K562 (cell line): ENCODE results near the gene JPT2. TPM values are rescaled to one million over a fixed set of nuclear protein-coding genes. Genes with fewer than 3 reads are reported as not detected.

Source experiments
- ATAC-seq: fragments of 200-7000 bp; cut with Tn5 transposase; 3 replicates; pipeline ENCODE4 v1.9.1; 2020; ENCODE audit warnings: moderate library complexity
- BruUV-seq: library from RNA; stranded (reverse); fragments of 400-500 nt; replicated peaks from 2 replicates; lab custom pipeline; 2021; lab: Mats Ljungman, UMichigan
- CTCF ChIA-PET: fragments of 300-600 bp; formaldehyde crosslinking; extraction: SDS; loops from one replicate; lab custom pipeline; 2021; ENCODE audit warnings: low intra/inter-chr PET ratio; lab: Yijun Ruan, JAX
- POLR2A ChIA-PET: fragments of 300-600, 350-650 bp; sonication (Branson Sonifier 250); formaldehyde crosslinking; extraction: SDS; loops from one replicate; lab custom pipeline; 2021; ENCODE audit warnings: antibody characterized with exemption, inconsistent platforms; lab: Yijun Ruan, JAX
- DNase-seq, 4 experiments: peaks; one replicate each; pipeline versions ENCODE4 v3.0.0 to v3.0.0-alpha.2; 2011 to 2018; ENCODE audit warnings: low spot score in 3 of 4, mixed read lengths in 3 of 4; ENCODE audit errors: extremely low read depth in 1 of 4
- FAIRE-seq: peaks from 2 replicates; lab custom pipeline; 2011; peaks lifted over from hg19 to GRCh38; lab: Jason Lieb, UNC
- H2AFZ ChIP-seq: 2 replicates; pipeline ENCODE4 v1.6.0; 2011; ENCODE audit warnings: low read depth, low read length, control low read depth, inconsistent platforms
- H3K27ac ChIP-seq: fragments of 200-600 bp; 3 replicates; pipeline ENCODE4 v1.8.0; 2011; ENCODE audit warnings: low read depth, mild to moderate bottlenecking, control low read depth, inconsistent platforms, low read length, moderate library complexity, mixed read lengths; ENCODE audit errors: extremely low read depth
- H3K27me3 ChIP-seq, 2 experiments: fragments of 300-600 bp in 1 of 2; 2 replicates in 1 of 2; 3 replicates in 1 of 2; pipeline versions ENCODE4 v1.6.0 to v1.8.0; 2011; ENCODE audit warnings: inconsistent platforms in 2 of 2, low read length in 2 of 2, mild to moderate bottlenecking in 1 of 2, mixed read lengths in 1 of 2, moderate library complexity in 1 of 2; ENCODE audit not compliant: control insufficient read depth in 2 of 2, insufficient read depth in 2 of 2
- H3K36me3 ChIP-seq: fragments of 300-600 bp; 3 replicates; pipeline ENCODE4 v1.8.0; 2011; ENCODE audit warnings: mild to moderate bottlenecking, low read length, inconsistent platforms; ENCODE audit not compliant: control insufficient read depth, insufficient read depth
- H3K4me1 ChIP-seq, 2 experiments: fragments of 200-600 bp in 1 of 2; replicated peaks in 1 of 2; 2 replicates in 1 of 2; 3 replicates in 1 of 2; pipeline versions ENCODE4 v1.5.1 to v1.8.0; 2011; ENCODE audit warnings: inconsistent platforms in 2 of 2, low read length in 2 of 2, mild to moderate bottlenecking in 1 of 2, mixed read lengths in 1 of 2, moderate library complexity in 1 of 2; ENCODE audit not compliant: control insufficient read depth in 2 of 2, insufficient read depth in 2 of 2
- H3K4me2 ChIP-seq: 2 replicates; pipeline ENCODE4 v1.6.1; 2011; ENCODE audit warnings: low read length, control low read depth, inconsistent platforms, mixed read lengths; ENCODE audit not compliant: insufficient read depth
- H3K4me3 ChIP-seq: fragments of 200-600 bp; sonication (generic), shearing (Covaris generic); 2 replicates; pipeline ENCODE4 v1.5.1; 2016; ENCODE audit warnings: control low read depth, inconsistent platforms
- H3K79me2 ChIP-seq: fragments of 200-600 bp; 3 replicates; pipeline ENCODE4 v1.8.0; 2011; ENCODE audit warnings: low read length, inconsistent platforms; ENCODE audit not compliant: control insufficient read depth, insufficient read depth
- H3K9ac ChIP-seq, 2 experiments: 2 replicates each; pipeline versions ENCODE4 v1.6.0 to v1.6.1; 2011; ENCODE audit warnings: low read depth in 2 of 2, low read length in 2 of 2, control low read depth in 1 of 2, inconsistent platforms in 1 of 2, mild to moderate bottlenecking in 1 of 2, mixed read lengths in 1 of 2; ENCODE audit not compliant: insufficient read depth in 1 of 2
- H3K9me1 ChIP-seq: one replicate; pipeline ENCODE4 v1.6.0; 2011; ENCODE audit warnings: inconsistent platforms, mild to moderate bottlenecking, low read length, moderate library complexity; ENCODE audit not compliant: control insufficient read depth, insufficient read depth
- H3K9me3 ChIP-seq: replicated peaks from 2 replicates; pipeline ENCODE4 v1.5.1; 2011; ENCODE audit warnings: low read depth, low read length, inconsistent platforms; ENCODE audit not compliant: control insufficient read depth, insufficient read depth
- H4K20me1 ChIP-seq: replicated peaks from 2 replicates; pipeline ENCODE4 v1.6.1; 2011; ENCODE audit warnings: low read length, inconsistent platforms, mixed read lengths; ENCODE audit not compliant: control insufficient read depth, insufficient read depth
- BCOR ChIP-seq: fragments of 450-650 bp; IDR thresholded peaks from 2 replicates; pipeline ENCODE4 v1.6.1; 2016
- BRCA1 ChIP-seq, 2 experiments: fragments of 450-650 bp in 1 of 2; sonication (generic) in 1 of 2; formaldehyde crosslinking in 1 of 2; IDR thresholded peaks; 2 replicates each; pipeline versions ENCODE4 v1.5.0 to v1.6.1; 2017 to 2020; ENCODE audit warnings: mild to moderate bottlenecking in 1 of 2, missing genetic modification reagents in 1 of 2
- CEBPG ChIP-seq, 3 experiments: fragments of 200-800 bp in 1 of 3; sonication (Bioruptor generic) in 1 of 3; sonication (generic) in 1 of 3; formaldehyde crosslinking in 1 of 3; IDR thresholded peaks in 2 of 3; conservative IDR thresholded peaks in 1 of 3; 2 replicates each; pipeline versions ENCODE4 v1.6.1 to v1.8.0; 2016 to 2022; ENCODE audit warnings: missing compliant biosample characterization in 2 of 3, missing genetic modification characterization in 2 of 3, mild to moderate bottlenecking in 1 of 3, missing genetic modification reagents in 1 of 3
- ERF ChIP-seq: fragments of 450-650 bp; formaldehyde crosslinking; IDR thresholded peaks from 2 replicates; pipeline ENCODE4 v1.4.0; 2020; ENCODE audit warnings: mild to moderate bottlenecking, mixed read lengths
- EWSR1 ChIP-seq: fragments of 450-650 bp; IDR thresholded peaks from 2 replicates; pipeline ENCODE4 v1.6.1; 2018; ENCODE audit warnings: borderline replicate concordance, mild to moderate bottlenecking, low read depth, moderate library complexity; ENCODE audit not compliant: partially characterized antibody
- HCFC1 ChIP-seq: IDR thresholded peaks from 2 replicates; pipeline ENCODE4 v1.6.1; 2012; ENCODE audit warnings: low read depth, low read length, improper control_type of control experiment
- MCM3 ChIP-seq: fragments of 450-650 bp; IDR thresholded peaks from 2 replicates; pipeline ENCODE4 v1.6.1; 2016
- MXI1 ChIP-seq: IDR thresholded peaks from 2 replicates; pipeline ENCODE4 v1.6.1; 2011; ENCODE audit warnings: low read depth, mild to moderate bottlenecking, improper control_type of control experiment, low read length
- SLC30A9 ChIP-seq: fragments of 250-450 bp; sonication (Bioruptor Pico); IDR thresholded peaks from 2 replicates; pipeline ENCODE4 v1.8.0; 2022; ENCODE audit warnings: mild to moderate bottlenecking, moderate library complexity
- ZBTB40 ChIP-seq, 2 experiments: fragments of 450-650 bp in 1 of 2; sonication (generic) in 1 of 2; formaldehyde crosslinking in 1 of 2; IDR thresholded peaks; 2 replicates each; pipeline versions ENCODE4 v1.7.1 to v1.9.0; 2016 to 2022; ENCODE audit warnings: inconsistent platforms in 1 of 2, mild to moderate bottlenecking in 1 of 2, missing genetic modification reagents in 1 of 2
- ZNF143 ChIP-seq: sonication (generic); formaldehyde crosslinking; IDR thresholded peaks from 2 replicates; pipeline ENCODE4 v1.9.0; 2022; ENCODE audit warnings: mild to moderate bottlenecking, missing genetic modification reagents
- ZNF217 ChIP-seq: sonication (generic); formaldehyde crosslinking; IDR thresholded peaks from 2 replicates; pipeline ENCODE4 v1.8.0; 2022; ENCODE audit warnings: mild to moderate bottlenecking, missing genetic modification reagents
- ZNF644 ChIP-seq: fragments of 200-800 bp; sonication (Bioruptor generic); IDR thresholded peaks from 2 replicates; pipeline ENCODE4 v1.6.1; 2016; ENCODE audit warnings: low read depth, missing genetic modification characterization, missing compliant biosample characterization
- WGBS: fragments of 100-300 bp; shearing (Covaris generic); methylation state at CpG from one replicate; pipeline ENCODE4 v1.1.6; 2016; ENCODE audit warnings: low coverage, mixed read lengths; ENCODE audit not compliant: insufficient coverage; ENCODE audit errors: missing lambda C conversion rate; 5-methylcytosine and 5-hydroxymethylcytosine counted together
- in situ Hi-C: fragments of 300-500 bp; cut with MboI; formaldehyde crosslinking; loops from 4 replicates; pipeline ENCODE4 v1.15.0; 2018; ENCODE audit warnings: inconsistent platforms, mixed read lengths
- intact Hi-C: fragments of 100-400 bp; cut with micrococcal nuclease; formaldehyde crosslinking; loops from 2 replicates; pipeline ENCODE4 v1.14.2; 2022
- polyA plus RNA-seq, 8 experiments: library from polyadenylated mRNA; depleted of rRNA in 4 of 8; stranded (reverse) in 5 of 8; unstranded in 3 of 8; fragments of >200 nt; fragmentation: Nextera tagmentation in 2 of 8; fragmentation: Illumina TruSeq in 1 of 8; extraction: Ambion mirVana in 2 of 8; extraction: Trizol in 1 of 8; gene quantifications; 2 replicates each; pipeline versions ENCODE4 v1.2.1 to v1.2.3, GENCODE V29; 2011 to 2014; ENCODE audit warnings: inconsistent platforms in 1 of 8, missing spikeins in 1 of 8
- total RNA-seq, 7 experiments: library from RNA; depleted of rRNA in 6 of 7; stranded (reverse); fragments of >200 nt in 6 of 7; fragmentation: Illumina TruSeq in 2 of 7; extraction: Trizol in 2 of 7; gene quantifications; 2 replicates each; pipeline versions ENCODE4 v1.2.1 to v1.2.3, GENCODE V29; 2011 to 2021; ENCODE audit warnings: low replicate concordance in 1 of 7

Gene JPT2
- total and polyA plus RNA-seq, 9 of the 15 experiments (the other 6 are each of a cell fraction or from before 2014, with no cell fraction given): 25.5 to 133 (median 106) TPM

GRCh38 chr16:1701216-1701878, 23.3 kb downstream of the JPT2 start:
- Histone ChIP-seq H3K79me2 (peaks cover 4% of the 10 kb centered on the region), H4K20me1 (no peaks in the 10 kb centered on the region; the same call in 1 of the 2 replicates), H3K9me3 (no peaks in the 10 kb centered on the region), H3K36me3 (peaks cover 70% of the 10 kb centered on the region), H3K4me3 (no peak overlapping the region), H3K4me2 (no peak overlapping the region), H2AFZ (no peak overlapping the region), H3K27me3 (no peaks in the 10 kb centered on the region), H3K9ac (no peak overlapping the region), H3K4me1 (peaks cover 8 to 12% of the 10 kb centered on the region in 2 experiments; a peak in 4 of 5 replicates), H3K9me1 (no peaks in the 10 kb centered on the region), H3K27ac (no peak overlapping the region; the same call in 2 of the 3 replicates)
- no peak for FAIRE-seq
- intact Hi-C loops (no loop called here), in situ Hi-C loops (no loop called here)
- 84% methylated on average over 6 of the region's 6 CpGs for WGBS
- no peak for DNase-seq
- ChIA-PET CTCF (interaction anchor here (0.6 kb wide), 1 partner anchor 56 kb away, joined by 4 read pairs; no protein-coding TSS in a partner anchor), POLR2A (interaction anchor here (0.6 to 2.7 kb wide), 6 partner anchors 14 to 1175 kb away, joined by 3 to 16 read pairs (median 3); partner anchors contain the start of gene JPT2)
- no peak for ATAC-seq
- BruUV-seq: no TSS peak
- TF ChIP-seq BRCA1 (IDR thresholded peaks at IDR 0.05): no peak
- TF ChIP-seq BRCA1 (CRISPR knock-in tag; IDR thresholded peaks at IDR 0.05): no peak
- TF ChIP-seq MCM3: no peak
- TF ChIP-seq ERF (CRISPR knock-in tag): no peak
- no peak for TF ChIP-seq SLC30A9 (CRISPR knock-in tag)
- TF ChIP-seq EWSR1: no peak
- TF ChIP-seq CEBPG (CRISPR knock-in tag; IDR thresholded peaks at IDR 0.05): no peak
- no peak for TF ChIP-seq CEBPG (tag; conservative IDR thresholded peaks at IDR 0.05 in 1 of 2, IDR thresholded peaks at IDR 0.05 in 1 of 2)
- TF ChIP-seq ZBTB40 (IDR thresholded peaks at IDR 0.05): no peak
- TF ChIP-seq ZBTB40 (CRISPR knock-in tag; IDR thresholded peaks at IDR 0.05): no peak
- no peak for TF ChIP-seq HCFC1
- no peak for TF ChIP-seq ZNF644 (tag)
- no peak for TF ChIP-seq BCOR
- no peak for TF ChIP-seq ZNF217 (CRISPR knock-in tag)
- no peak for TF ChIP-seq MXI1
- no peak for TF ChIP-seq ZNF143
